Measurements from ENCODE around the gene TARDBP.
"Not testable (repeated sequence)": the region's sequence is repeated elsewhere in the genome, so short reads cannot be mapped to it uniquely, and the experiment has no call there.

TARDBP gene

GRCh38 chr1:11012260-11013159 is at the start of gene TARDBP:
Gene TARDBP (plus strand): TSS chr1:11012654. CDS start chr1:11013728, 1,074 bp downstream.
- peak; percentile 82 for DNase-seq (ENCODE audit: low read depth)

- DNase-seq (ENCODE audit: low read depth) = peak; percentile 13
These were observed 46.8 kb upstream of the TARDBP start for GRCh38 chr1:10965546-10966226.

GRCh38 chr1:10967090-10967489 is 45.4 kb upstream of the TARDBP start:
- no peak for DNase-seq (ENCODE audit: low read depth)

- no peak for DNase-seq (ENCODE audit: low read depth)
These were observed 44.0 kb upstream of the TARDBP start for GRCh38 chr1:10968411-10968826.

- DNase-seq (ENCODE audit: low read depth) = no peak
These were observed 43.0 kb upstream of the TARDBP start for GRCh38 chr1:10969267-10969970.

- no peak for DNase-seq (ENCODE audit: low read depth)
These were observed 42.5 kb upstream of the TARDBP start for GRCh38 chr1:10969971-10970332.

GRCh38 chr1:10973552-10973951 is 38.9 kb upstream of the TARDBP start:
- no peak for DNase-seq (ENCODE audit: low read depth)

GRCh38 chr1:10973956-10974881 is 38.2 kb upstream of the TARDBP start:
- no peak for DNase-seq (ENCODE audit: low read depth)

- no peak for DNase-seq (ENCODE audit: low read depth)
These were observed 36.7 kb upstream of the TARDBP start for GRCh38 chr1:10975567-10976326.

- DNase-seq (ENCODE audit: low read depth) = no peak
These were observed 33.7 kb upstream of the TARDBP start for GRCh38 chr1:10978719-10979118.

GRCh38 chr1:10979483-10979920 is 33.0 kb upstream of the TARDBP start:
- DNase-seq (ENCODE audit: low read depth) = no peak

GRCh38 chr1:10980094-10980577 is 32.3 kb upstream of the TARDBP start:
- no peak for DNase-seq (ENCODE audit: low read depth)

GRCh38 chr1:10980841-10981727 is 31.4 kb upstream of the TARDBP start:
- no peak for DNase-seq (ENCODE audit: low read depth)

- DNase-seq (ENCODE audit: low read depth) = no peak
These were observed 25.9 kb upstream of the TARDBP start for GRCh38 chr1:10986525-10986890.

GRCh38 chr1:10987840-10988417 is 24.5 kb upstream of the TARDBP start:
- DNase-seq (ENCODE audit: low read depth) = no peak

- DNase-seq (ENCODE audit: low read depth) = no peak
These were observed 23.4 kb upstream of the TARDBP start for GRCh38 chr1:10989095-10989494.

GRCh38 chr1:10989920-10990516 is 22.4 kb upstream of the TARDBP start:
- not testable (repeated sequence) for DNase-seq (ENCODE audit: low read depth)

- DNase-seq (ENCODE audit: low read depth) = no peak
These were observed 21.6 kb upstream of the TARDBP start for GRCh38 chr1:10990828-10991227.

GRCh38 chr1:10992004-10992403 is 20.4 kb upstream of the TARDBP start:
- not testable (repeated sequence) for DNase-seq (ENCODE audit: low read depth)
